ENCODE data around the gene GPSM1.

GPSM1 gene

GRCh38 chr9:136327304-136327974 lies at the start of gene GPSM1:
Gene GPSM1 (plus strand): TSS chr9:136327539. CDS start chr9:136327696, 157 bp downstream.
- DNase-seq: no peak

- DNase-seq: no peak
Measured at GRCh38 chr9:136277746-136278145, 49.6 kb upstream of the GPSM1 start.

- DNase-seq: no peak
Measured at GRCh38 chr9:136278221-136278620, 49.1 kb upstream of the GPSM1 start.

GRCh38 chr9:136278894-136279293 lies 48.4 kb upstream of the GPSM1 start:
- DNase-seq: no peak

GRCh38 chr9:136279471-136279870 lies 47.9 kb upstream of the GPSM1 start:
- no peak for DNase-seq

- no peak for DNase-seq
Measured at GRCh38 chr9:136280535-136281315, 46.6 kb upstream of the GPSM1 start.

GRCh38 chr9:136281421-136282271 lies 45.7 kb upstream of the GPSM1 start:
- no peak for DNase-seq

GRCh38 chr9:136282272-136282861 lies 45.0 kb upstream of the GPSM1 start:
- DNase-seq: no peak

- peak; percentile 71 for DNase-seq
Measured at GRCh38 chr9:136283291-136284235, 43.8 kb upstream of the GPSM1 start.

- DNase-seq: no peak
Measured at GRCh38 chr9:136284311-136284710, 43.0 kb upstream of the GPSM1 start.

- DNase-seq: no peak
Measured at GRCh38 chr9:136284951-136285350, 42.4 kb upstream of the GPSM1 start.

GRCh38 chr9:136285501-136286358 lies 41.6 kb upstream of the GPSM1 start:
- DNase-seq: no peak

GRCh38 chr9:136286359-136286986 lies 40.9 kb upstream of the GPSM1 start:
- DNase-seq: no peak

GRCh38 chr9:136286987-136287379 lies 40.4 kb upstream of the GPSM1 start:
- DNase-seq: no peak

GRCh38 chr9:136287960-136288753 lies 39.2 kb upstream of the GPSM1 start:
- DNase-seq: no peak

GRCh38 chr9:136289651-136290507 lies 37.5 kb upstream of the GPSM1 start:
- no peak for DNase-seq

GRCh38 chr9:136290508-136291000 lies 36.8 kb upstream of the GPSM1 start:
- DNase-seq: no peak

GRCh38 chr9:136291306-136292025 lies 35.9 kb upstream of the GPSM1 start:
- DNase-seq: no peak
